ENCODE results near the gene CDHR2.
"Not testable (repeated sequence)": the region's sequence is repeated elsewhere in the genome, so short reads cannot be mapped to it uniquely, and the experiment has no call there.

DNA sequence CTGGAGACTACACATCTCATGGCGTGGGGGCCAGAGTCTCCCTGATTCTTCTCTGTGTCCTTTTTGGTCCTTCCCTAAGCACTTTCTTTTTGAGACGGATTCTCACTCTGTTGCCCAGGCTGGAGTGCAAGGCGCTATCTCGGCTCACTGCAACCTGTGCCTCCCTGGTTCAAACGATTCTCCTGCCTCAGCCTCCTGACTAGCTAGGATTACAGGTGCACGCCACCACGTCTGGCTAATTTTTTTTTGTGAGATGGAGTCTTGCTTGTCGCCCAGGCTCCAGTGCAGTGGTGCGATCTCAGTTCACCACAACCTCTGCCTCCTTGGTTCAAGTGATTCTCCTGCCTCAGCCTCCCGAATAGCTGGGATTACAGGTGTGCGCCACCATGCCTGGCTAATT is 1.8 kb downstream of the CDHR2 start:
- not testable (repeated sequence) for TF ChIP-seq EZH2 (IDR thresholded peaks at IDR 0.05; ENCODE audit: insufficient read depth, poor library complexity, severe bottlenecking); EZH2phosphoT487 (IDR thresholded peaks at IDR 0.05; ENCODE audit: insufficient read depth, low read depth)
